Stomach (tissue), 9 donors: ENCODE results near the gene ZSCAN2. TPM values are rescaled to one million over a fixed set of nuclear protein-coding genes. Genes with fewer than 3 reads are reported as not detected.
"Not testable (repeated sequence)": the region's sequence is repeated elsewhere in the genome, so short reads cannot be mapped to it uniquely, and the experiment has no call there.

Experiments used
- DNase-seq, 2 donors: peaks; one replicate each; pipeline versions ENCODE4 v3.0.0 to v3.0.0-alpha.2; 2013 to 2019
- H3K27ac ChIP-seq, 5 donors: fragments of 200-600 bp in 4 of 5; sonication (generic) in 4 of 5; one replicate each; pipeline ENCODE4 v1.5.1; 2013 to 2019; ENCODE audit warnings: mild to moderate bottlenecking in 1 of 5, moderate library complexity in 1 of 5
- H3K27me3 ChIP-seq, 3 donors: fragments of 200-600 bp; sonication (generic); one replicate each; pipeline ENCODE4 v1.5.1; 2017 to 2019; ENCODE audit warnings: mixed run types in 1 of 3
- H3K36me3 ChIP-seq, 4 donors: fragments of 200-600 bp; sonication (generic); 1 replicate in 3 of 4; 2 replicates in 1 of 4; pipeline ENCODE4 v1.5.1; 2016 to 2019
- H3K4me1 ChIP-seq, 4 donors: fragments of 200-600 bp; sonication (generic); one replicate each; pipeline ENCODE4 v1.5.1; 2016 to 2019
- H3K4me3 ChIP-seq, 4 donors: fragments of 200-600 bp; sonication (generic) in 3 of 4; one replicate each; pipeline ENCODE4 v1.5.1; 2016 to 2019; ENCODE audit warnings: mild to moderate bottlenecking in 1 of 4
- H3K9me3 ChIP-seq, 4 donors: fragments of 200-600 bp; sonication (generic); one replicate each; pipeline ENCODE4 v1.5.1; 2016 to 2019
- CTCF ChIP-seq, 7 experiments: fragments of 450-650 bp in 4 of 7; fragments of 200-600 bp in 3 of 7; sonication (generic) in 3 of 7; IDR thresholded peaks; one replicate each; pipeline ENCODE4 v1.5.1; 2016 to 2019; ENCODE audit warnings: antibody characterized with exemption in 7 of 7, control low read depth in 2 of 7, mild to moderate bottlenecking in 1 of 7
- EP300 ChIP-seq: sonication (generic); formaldehyde crosslinking; IDR thresholded peaks from one replicate; pipeline ENCODE4 v1.6.1; 2017; ENCODE audit warnings: antibody characterized with exemption
- POLR2A ChIP-seq, 4 donors: fragments of 450-650 bp; IDR thresholded peaks; one replicate each; pipeline ENCODE4 v1.6.1; 2016; ENCODE audit warnings: antibody characterized with exemption in 4 of 4, control low read depth in 2 of 4, mild to moderate bottlenecking in 1 of 4, moderate library complexity in 1 of 4
- POLR2AphosphoS5 ChIP-seq, 3 donors: sonication (generic); formaldehyde crosslinking; IDR thresholded peaks; one replicate each; pipeline ENCODE4 v1.6.1; 2016; ENCODE audit warnings: antibody characterized with exemption in 3 of 3
- WGBS, 5 donors: extraction: QIAGEN DNeasy Blood & Tissue Kit in 3 of 5; methylation state at CpG; one replicate each; pipeline versions ENCODE4 v1.1.5 to v1.1.7; 2013 to 2018; 5-methylcytosine and 5-hydroxymethylcytosine counted together
- intact Hi-C: fragments of 100-400 bp; cut with DNase I; formaldehyde crosslinking; loops from one replicate; pipeline ENCODE4 v1.15.1; 2023; ENCODE audit warnings: low total_unique reads
- polyA plus RNA-seq, 3 donors: library from polyadenylated mRNA; stranded (reverse); fragments of 200-250 nt; gene quantifications; one replicate each; pipeline ENCODE4 v1.2.3, GENCODE V29; 2013
- total RNA-seq, 5 donors: library from RNA; depleted of rRNA; stranded (reverse); fragments of >200 nt; gene quantifications; one replicate each; pipeline versions ENCODE4 v1.1.0 to v1.2.3, GENCODE V29; 2014 to 2016
- donor health status: healthy with polysubstance abuse.
- donor health status: Bipolar disorder and iron deficiency.
- donor health status: healthy.

The ZSCAN2 gene
- total and polyA plus RNA-seq, 8 donors = 1.2 to 28.1 (median 6.6) TPM

- H3K9me3 ChIP-seq = no peaks in the 10 kb centered on the region
- peak; percentile 61 to 81 for DNase-seq
- no peaks in the 10 kb centered on the region for H3K27me3 ChIP-seq
- 0 to 1% (median 0%) methylated on average over 32 to 52 of the region's 52 CpGs for WGBS, 5 donors
- H3K36me3 ChIP-seq = peaks cover 0 to 4% (median 0%) of the 10 kb centered on the region in 4 donors
- peak overlapping the region; percentile 67 to 90 (median 82) for H3K4me3 ChIP-seq
- H3K27ac ChIP-seq = peak overlapping the region; percentile 89 to 97 (median 94)
- TF ChIP-seq CTCF (IDR thresholded peaks at IDR 0.05) = no peak
- TF ChIP-seq EP300 = no peak
- no peak for TF ChIP-seq POLR2A (IDR thresholded peaks at IDR 0.05)
- TF ChIP-seq POLR2AphosphoS5 (IDR thresholded peaks at IDR 0.05) = no peak
- intact Hi-C loops = no loop called here
- H3K4me1 ChIP-seq = peaks cover 0 to 20% (median 14%) of the 10 kb centered on the region in 4 donors
These were observed 30.6 kb upstream of the ZSCAN2 start for GRCh38 chr15:84570164-84570735.

GRCh38 chr15:84572231-84572630 is 28.6 kb upstream of the ZSCAN2 start:
- Histone ChIP-seq H3K27ac (no peak overlapping the region), H3K4me3 (no peak overlapping the region), H3K4me1 (peaks cover 0 to 20% (median 14%) of the 10 kb centered on the region in 4 donors), H3K27me3 (no peaks in the 10 kb centered on the region), H3K36me3 (peaks cover 0 to 4% (median 0%) of the 10 kb centered on the region in 4 donors), H3K9me3 (no peaks in the 10 kb centered on the region)
- intact Hi-C loops = no loop called here
- WGBS, 5 donors = 86 to 90% (median 87%) methylated on average over 4 of the region's 4 CpGs
- DNase-seq = no peak
- TF ChIP-seq EP300 = no peak
- TF ChIP-seq POLR2A (IDR thresholded peaks at IDR 0.05) = no peak
- no peak for TF ChIP-seq POLR2AphosphoS5 (IDR thresholded peaks at IDR 0.05)
- no peak for TF ChIP-seq CTCF (IDR thresholded peaks at IDR 0.05)

GRCh38 chr15:84575493-84575892 is 25.3 kb upstream of the ZSCAN2 start:
- H3K27ac ChIP-seq = no peak overlapping the region
- H3K27me3 ChIP-seq = no peaks in the 10 kb centered on the region
- no peaks in the 10 kb centered on the region for H3K9me3 ChIP-seq
- intact Hi-C loops = no loop called here
- H3K4me3 ChIP-seq = no peak overlapping the region
- TF ChIP-seq CTCF (IDR thresholded peaks at IDR 0.05) = no peak
- TF ChIP-seq POLR2AphosphoS5 (IDR thresholded peaks at IDR 0.05) = no peak
- no peaks in the 10 kb centered on the region for H3K36me3 ChIP-seq
- H3K4me1 ChIP-seq = peaks cover 0 to 15% (median 3%) of the 10 kb centered on the region in 4 donors
- DNase-seq = no peak
- WGBS, 5 donors = 83 to 90% (median 89%) methylated on average over 4 of the region's 4 CpGs

GRCh38 chr15:84577891-84578290 is 22.9 kb upstream of the ZSCAN2 start:
- 48 to 76% (median 63%) methylated on average over 6 of the region's 6 CpGs for WGBS, 5 donors
- H3K36me3 ChIP-seq, H3K9me3 ChIP-seq, H3K27ac ChIP-seq, intact Hi-C loops, H3K4me3 ChIP-seq, DNase-seq, H3K27me3 ChIP-seq: not testable (repeated sequence)
- peaks cover 0 to 15% (median 0%) of the 10 kb centered on the region in 4 donors for H3K4me1 ChIP-seq

GRCh38 chr15:84579261-84579721 is 21.5 kb upstream of the ZSCAN2 start:
- H3K27me3 ChIP-seq = not testable (repeated sequence)

GRCh38 chr15:84581676-84582428 is 19.0 kb upstream of the ZSCAN2 start:
- intact Hi-C loops, H3K27me3 ChIP-seq, H3K36me3 ChIP-seq, H3K4me3 ChIP-seq, H3K9me3 ChIP-seq, H3K27ac ChIP-seq, DNase-seq: not testable (repeated sequence)
- 53 to 62% (median 58%) methylated on average over 5 to 6 of the region's 7 CpGs for WGBS, 5 donors
- H3K4me1 ChIP-seq = peaks cover 0 to 15% (median 0%) of the 10 kb centered on the region in 4 donors

More at GRCh38 chr15:84579261-84579721, 21.5 kb upstream of the ZSCAN2 start:
- peaks cover 0 to 15% (median 0%) of the 10 kb centered on the region in 4 donors for H3K4me1 ChIP-seq
- DNase-seq = peak; percentile 61 to 79
- H3K9me3 ChIP-seq, intact Hi-C loops, H3K4me3 ChIP-seq, H3K27ac ChIP-seq, H3K36me3 ChIP-seq: not testable (repeated sequence)
- peak in 1 of 3 donors; percentile 49 for TF ChIP-seq POLR2AphosphoS5 (IDR thresholded peaks at IDR 0.05)
- 20 to 44% (median 39%) methylated on average over 7 of the region's 7 CpGs for WGBS, 5 donors
